GM18517 (cell line): Measurements from ENCODE around the gene PPP1R13L.
"Not testable (repeated sequence)": the region's sequence is repeated elsewhere in the genome, so short reads cannot be mapped to it uniquely, and the experiment has no call there.

Experiments used
- ATAC-seq: cut with Tn5 transposase; IDR thresholded peaks from one replicate; pipeline ENCODE4 v1.9.1; 2021; ENCODE audit warnings: mild to moderate bottlenecking, moderate library complexity; ENCODE audit not compliant: unreplicated experiment

Gene PPP1R13L

GRCh38 chr19:45408121-45408520, 3.3 kb upstream of the PPP1R13L start:
- no peak for ATAC-seq

- not testable (repeated sequence) for ATAC-seq
These were observed 2.7 kb upstream of the PPP1R13L start for GRCh38 chr19:45407585-45407984.

GRCh38 chr19:45407091-45407375, 2.2 kb upstream of the PPP1R13L start:
- no peak for ATAC-seq

GRCh38 chr19:45406226-45407090, 1.6 kb upstream of the PPP1R13L start, which contains the start of gene POLR1G:
POLR1G (plus strand) TSS chr19:45406644; CDS start chr19:45406697, 53 bp downstream.
- peak; percentile 77 for ATAC-seq

- peak; percentile 48 for ATAC-seq
These were observed 761 bp upstream of the PPP1R13L start for GRCh38 chr19:45405435-45406225.

DNA sequence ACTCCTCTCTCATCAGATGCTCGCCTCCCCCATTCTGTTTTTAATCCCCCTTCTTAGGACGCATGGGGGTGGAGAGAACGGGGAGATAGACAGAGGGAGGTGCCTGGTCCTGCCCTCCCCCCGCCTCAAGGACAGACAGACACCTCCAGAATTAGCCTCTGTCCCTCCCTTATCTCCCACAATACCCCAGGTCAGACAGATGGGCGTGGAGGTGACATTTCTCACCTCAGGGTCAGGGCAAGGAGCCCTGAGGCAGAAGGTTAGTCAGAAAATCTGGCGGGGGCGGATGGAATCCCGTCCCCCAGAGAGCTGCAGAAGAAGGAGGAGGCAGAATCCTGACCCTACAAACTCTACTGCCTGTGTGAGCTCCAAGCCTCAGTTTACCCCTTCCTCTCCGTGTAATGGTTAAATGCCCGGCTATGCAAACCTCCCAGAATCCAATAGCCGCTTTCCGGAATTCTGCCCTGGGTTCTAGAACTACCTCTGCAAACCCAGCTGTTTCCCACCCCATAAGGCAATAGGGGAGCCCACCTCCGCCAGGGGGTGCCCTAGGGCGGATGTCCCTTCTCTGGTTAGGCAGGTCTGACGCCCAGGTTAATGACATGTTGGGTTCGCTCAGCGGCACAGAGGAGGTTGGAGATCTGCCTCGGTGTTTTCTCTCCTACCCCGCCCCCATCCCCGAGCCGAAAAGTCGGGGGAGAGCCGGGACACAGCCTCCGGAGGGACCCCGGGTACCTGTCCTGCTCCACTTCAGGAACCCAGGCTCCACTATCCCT, 900 bp downstream of the PPP1R13L start:
- no peak for ATAC-seq

GRCh38 chr19:45403272-45403671, 1.6 kb downstream of the PPP1R13L start:
- no peak for ATAC-seq

DNA sequence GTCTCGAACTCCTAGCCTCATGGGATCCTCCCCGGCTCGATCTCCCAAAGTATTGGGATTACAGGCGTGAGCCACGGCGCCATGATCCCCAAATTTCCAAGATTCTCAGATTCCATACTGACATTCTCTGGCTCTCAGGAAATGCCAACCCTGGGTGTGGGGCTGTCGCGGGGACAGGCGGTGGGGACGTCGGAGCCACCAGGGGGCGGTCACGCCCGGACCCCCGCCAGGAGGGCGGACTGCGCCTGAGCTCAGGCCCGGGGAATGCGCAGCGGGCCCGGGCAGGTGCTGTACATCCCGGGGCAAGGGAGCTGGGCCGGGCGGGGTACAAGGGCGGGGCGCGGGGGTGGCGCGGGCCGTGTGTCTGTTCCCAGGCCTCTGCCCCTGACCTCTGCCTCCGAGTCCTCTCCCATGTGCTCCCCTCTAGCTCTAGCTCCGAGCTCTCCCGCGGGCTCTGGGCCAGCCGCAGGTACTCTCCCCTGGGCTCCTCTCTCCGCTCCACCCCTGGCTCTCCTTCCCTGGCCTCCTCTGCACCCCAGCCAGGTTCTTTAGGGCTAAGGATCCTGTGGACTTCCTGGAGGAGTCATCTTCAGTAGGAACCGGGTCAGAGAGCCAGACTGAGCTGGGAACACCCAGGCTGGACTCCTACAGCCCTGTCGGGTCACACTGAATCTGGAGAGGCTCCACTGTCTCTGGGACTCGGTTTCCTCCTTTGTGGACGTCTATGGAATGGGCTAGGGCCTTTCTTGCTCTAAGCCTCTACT, 2.4 kb downstream of the PPP1R13L start:
- no peak for ATAC-seq

DNA sequence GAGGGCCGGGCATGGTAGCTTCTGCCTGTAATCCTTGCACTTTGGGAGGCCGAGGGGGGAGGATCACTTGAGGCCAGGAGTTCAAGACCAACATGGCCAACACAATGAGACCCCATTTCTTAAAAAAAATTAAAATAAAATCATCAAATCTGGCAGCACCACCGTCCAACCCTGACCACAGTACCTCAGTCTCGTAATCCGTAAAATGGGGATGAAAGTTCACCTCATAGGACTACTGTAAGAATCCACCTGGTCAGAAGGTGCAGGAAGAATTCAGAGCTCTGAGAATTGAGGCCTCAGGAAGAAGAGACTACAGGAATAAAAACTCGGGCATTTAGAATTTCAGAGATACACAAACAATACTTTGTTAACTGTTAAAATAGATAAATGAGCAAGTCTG, 3.1 kb downstream of the PPP1R13L start:
- no peak for ATAC-seq

DNA sequence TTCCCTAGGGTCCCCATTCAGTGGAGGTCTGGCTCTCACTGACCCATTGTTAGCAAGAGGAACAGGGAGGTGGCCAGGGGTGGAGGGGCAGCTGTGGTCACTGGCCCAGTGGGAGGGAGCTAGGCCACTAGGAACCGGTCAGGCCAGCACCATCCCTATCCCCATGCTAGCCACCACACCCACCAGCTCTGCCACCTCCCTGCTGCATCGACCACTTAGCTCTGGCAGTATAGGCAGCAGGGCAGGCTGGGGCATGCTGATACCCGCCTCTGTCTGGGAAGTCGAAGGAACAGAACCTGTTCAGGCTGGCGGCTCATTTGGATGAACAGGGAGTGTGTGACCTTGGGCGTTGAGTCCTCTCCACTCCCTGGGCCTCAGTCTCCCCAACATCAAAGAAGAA, 4.7 kb downstream of the PPP1R13L start:
- ATAC-seq: no peak

- ATAC-seq: no peak
These were observed 8.8 kb downstream of the PPP1R13L start for GRCh38 chr19:45395821-45396617.

DNA sequence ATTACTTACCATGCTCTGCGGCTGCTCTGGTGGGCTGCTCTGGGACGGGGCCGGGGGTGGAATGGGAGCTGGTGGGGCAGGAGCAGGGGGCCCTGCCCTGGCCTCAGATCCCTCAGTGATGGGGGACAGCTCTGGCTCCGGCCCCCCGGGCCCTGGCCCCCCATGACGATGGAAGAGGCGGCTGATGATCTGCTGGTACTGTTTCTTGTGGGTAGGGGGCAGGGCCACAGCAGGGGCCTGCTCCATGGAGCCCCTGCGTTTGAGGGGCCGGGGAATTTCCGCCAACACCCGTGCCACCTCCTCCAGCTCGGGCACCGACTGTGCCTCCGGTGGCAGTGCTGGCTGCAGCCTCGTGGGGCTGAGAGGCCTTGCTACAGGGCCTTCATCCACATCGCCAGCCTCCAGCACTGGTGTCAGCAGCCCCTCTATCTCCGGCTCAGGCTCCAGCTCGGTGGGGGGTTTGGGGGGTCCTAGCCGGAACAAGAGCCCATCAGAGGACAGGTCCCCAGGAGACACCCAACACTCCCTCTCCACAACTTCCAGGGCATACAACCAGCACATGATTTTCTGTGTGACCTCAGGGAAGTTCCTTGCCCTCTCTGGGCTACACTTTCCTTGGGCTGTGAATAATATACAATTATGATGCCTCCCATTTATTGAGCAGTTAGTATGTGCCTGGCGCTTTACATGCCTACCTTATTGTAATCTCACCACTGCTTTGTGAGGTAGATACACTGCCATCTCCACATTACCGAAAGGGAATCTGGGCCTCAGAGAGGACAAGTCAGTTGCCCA, 12.8 kb downstream of the PPP1R13L start:
- ATAC-seq: no peak

DNA sequence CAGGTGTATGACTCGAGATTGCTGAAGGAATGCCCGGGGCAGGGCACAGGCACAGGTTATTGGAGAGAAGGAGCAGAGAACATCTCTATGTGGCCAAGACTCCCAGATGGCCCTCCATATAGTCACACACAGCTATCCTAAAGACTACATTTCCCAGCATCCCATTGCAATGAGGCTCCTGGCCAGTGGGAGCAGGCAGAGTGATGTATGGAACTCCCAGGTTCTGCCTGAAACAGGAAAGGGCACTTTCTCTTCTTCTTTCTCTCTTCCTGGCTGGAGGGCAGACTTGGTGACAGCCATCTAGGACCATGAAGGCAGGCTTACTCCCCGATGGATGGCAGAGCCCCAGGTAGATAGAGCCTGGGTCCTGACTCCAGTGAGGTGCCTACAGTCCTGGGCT, 13.5 kb downstream of the PPP1R13L start:
- ATAC-seq: no peak

GRCh38 chr19:45385392-45386221, 19.3 kb downstream of the PPP1R13L start:
- no peak for ATAC-seq

DNA sequence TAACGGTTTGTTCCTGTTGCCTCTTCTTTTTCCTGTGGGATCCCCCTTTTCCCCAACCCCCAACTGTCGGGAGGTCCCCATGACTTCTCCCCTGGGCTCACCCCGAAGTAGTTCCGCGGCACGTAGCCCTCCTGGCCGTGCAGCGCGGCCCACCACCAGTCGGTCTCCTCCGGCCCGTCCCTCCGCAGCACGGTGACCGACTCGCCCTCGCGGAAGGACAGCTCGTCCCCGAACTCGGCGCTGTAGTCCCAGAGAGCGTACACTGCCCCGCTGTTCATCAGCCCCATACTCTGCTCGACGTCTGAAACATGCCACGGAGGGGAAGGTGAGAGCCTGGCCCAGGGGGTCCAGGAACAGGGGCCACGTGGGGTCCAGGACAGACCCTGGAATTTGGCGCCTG, 22.4 kb downstream of the PPP1R13L start:
- ATAC-seq: no peak

GRCh38 chr19:45380107-45380506, 24.8 kb downstream of the PPP1R13L start:
- ATAC-seq: no peak

- no peak for ATAC-seq
These were observed 28.7 kb downstream of the PPP1R13L start for GRCh38 chr19:45376045-45376724.
